GM12875 (cell line): ENCODE results near the gene TEDDM1.

ENCODE experiments used
- H3K4me3 ChIP-seq: one replicate; pipeline ENCODE4 v1.5.1; 2011; ENCODE audit warnings: low read depth, low read length, control low read depth
- TF ChIP-seq, protein P1 (sequence below): IDR thresholded peaks from 2 replicates; pipeline ENCODE4 v1.5.1; 2011; ENCODE audit warnings: low read depth, mild to moderate bottlenecking, control low read depth, inconsistent platforms, low read length, moderate library complexity, borderline replicate concordance; ENCODE audit not compliant: insufficient read depth

TEDDM1 gene

GRCh38 chr1:182368358-182368757 lies 32.1 kb downstream of the TEDDM1 start:
- TF ChIP-seq, protein P1, sequence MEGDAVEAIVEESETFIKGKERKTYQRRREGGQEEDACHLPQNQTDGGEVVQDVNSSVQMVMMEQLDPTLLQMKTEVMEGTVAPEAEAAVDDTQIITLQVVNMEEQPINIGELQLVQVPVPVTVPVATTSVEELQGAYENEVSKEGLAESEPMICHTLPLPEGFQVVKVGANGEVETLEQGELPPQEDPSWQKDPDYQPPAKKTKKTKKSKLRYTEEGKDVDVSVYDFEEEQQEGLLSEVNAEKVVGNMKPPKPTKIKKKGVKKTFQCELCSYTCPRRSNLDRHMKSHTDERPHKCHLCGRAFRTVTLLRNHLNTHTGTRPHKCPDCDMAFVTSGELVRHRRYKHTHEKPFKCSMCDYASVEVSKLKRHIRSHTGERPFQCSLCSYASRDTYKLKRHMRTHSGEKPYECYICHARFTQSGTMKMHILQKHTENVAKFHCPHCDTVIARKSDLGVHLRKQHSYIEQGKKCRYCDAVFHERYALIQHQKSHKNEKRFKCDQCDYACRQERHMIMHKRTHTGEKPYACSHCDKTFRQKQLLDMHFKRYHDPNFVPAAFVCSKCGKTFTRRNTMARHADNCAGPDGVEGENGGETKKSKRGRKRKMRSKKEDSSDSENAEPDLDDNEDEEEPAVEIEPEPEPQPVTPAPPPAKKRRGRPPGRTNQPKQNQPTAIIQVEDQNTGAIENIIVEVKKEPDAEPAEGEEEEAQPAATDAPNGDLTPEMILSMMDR, result no peak
- H3K4me3 ChIP-seq, result no peak overlapping the region

DNA sequence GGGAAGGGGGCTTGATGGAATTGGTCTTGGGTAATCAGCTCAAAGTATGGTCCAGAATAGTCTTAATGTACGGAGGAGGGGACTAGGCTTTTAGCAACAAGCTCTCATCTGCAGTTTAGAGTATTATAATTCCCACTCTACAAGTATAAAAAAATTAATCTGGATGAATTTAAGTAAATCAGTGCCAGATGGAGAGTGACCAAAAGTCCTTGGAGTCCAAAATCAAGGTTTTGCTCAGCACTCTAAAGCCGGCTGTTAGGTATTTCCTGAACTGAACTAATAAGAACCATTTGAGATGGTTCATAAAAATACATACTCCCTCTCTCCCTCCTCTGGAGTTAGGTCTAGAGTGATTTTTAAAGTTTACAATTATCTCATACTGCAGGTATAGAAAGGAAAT lies 32.5 kb downstream of the TEDDM1 start:
- H3K4me3 ChIP-seq, result no peak overlapping the region
- TF ChIP-seq, protein P1, result no peak

DNA sequence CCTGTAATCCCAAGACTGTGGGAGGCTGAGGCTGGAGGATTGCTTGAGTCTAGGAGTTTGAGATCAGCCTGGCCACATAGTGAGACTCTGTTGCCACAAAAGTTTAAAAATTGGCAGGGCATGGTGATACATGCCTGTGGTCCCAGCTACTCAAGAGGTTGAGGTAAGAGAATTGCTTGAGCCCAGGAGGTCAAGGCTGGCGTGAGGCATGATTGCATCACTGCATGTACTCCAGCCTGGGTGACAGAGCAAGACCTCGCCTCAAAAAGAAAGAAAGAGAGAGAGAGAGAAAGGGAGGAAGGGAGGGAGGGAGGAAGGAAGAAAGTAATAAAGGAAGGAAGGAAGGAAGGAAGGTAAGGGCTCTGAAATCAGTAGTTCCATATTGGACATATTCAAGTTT lies 33.9 kb downstream of the TEDDM1 start:
- TF ChIP-seq, protein P1, result no peak
- H3K4me3 ChIP-seq, result no peak overlapping the region

DNA sequence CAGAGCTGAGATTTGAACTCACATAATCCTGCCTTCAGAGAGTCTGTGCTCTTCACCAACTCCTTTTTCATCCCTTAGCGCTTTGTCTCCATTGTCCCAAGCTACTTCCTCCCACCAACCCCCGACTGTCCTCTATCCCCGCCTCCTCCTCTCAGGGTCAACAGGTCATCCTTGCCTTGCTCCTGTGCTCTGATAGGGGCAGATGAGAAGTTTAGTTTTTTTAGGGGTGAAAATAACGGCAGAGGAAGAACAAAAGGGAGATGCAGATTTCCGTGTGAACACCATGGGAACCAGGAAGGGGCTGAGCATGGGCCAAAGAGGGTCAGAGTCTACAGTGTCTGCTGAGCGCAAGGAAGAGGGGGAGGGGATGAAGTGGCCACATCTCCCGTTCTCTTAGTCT lies 40.8 kb downstream of the TEDDM1 start:
- TF ChIP-seq, protein P1, result no peak
- no peak overlapping the region for H3K4me3 ChIP-seq

DNA sequence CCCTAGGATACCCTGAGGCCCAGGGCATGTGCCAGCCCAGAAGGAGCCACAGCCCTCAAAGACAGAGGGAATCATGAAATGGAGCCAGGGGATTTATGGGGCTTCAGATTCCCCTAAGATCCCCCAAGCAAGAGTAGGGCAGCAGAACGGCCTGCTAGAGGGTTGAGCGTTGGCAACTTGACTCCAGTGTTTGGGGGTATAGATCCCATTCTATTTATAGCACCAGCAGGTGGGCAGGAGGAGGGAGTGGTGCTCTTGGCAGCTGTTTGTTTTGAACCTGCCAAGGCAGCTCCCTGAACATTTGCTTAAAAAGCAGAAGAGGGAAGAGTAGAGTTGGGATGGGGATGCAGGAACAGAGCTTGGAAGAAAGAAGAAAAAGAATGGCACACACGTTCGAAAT lies 42.6 kb downstream of the TEDDM1 start:
- no peak overlapping the region for H3K4me3 ChIP-seq
- TF ChIP-seq, protein P1, result no peak

DNA sequence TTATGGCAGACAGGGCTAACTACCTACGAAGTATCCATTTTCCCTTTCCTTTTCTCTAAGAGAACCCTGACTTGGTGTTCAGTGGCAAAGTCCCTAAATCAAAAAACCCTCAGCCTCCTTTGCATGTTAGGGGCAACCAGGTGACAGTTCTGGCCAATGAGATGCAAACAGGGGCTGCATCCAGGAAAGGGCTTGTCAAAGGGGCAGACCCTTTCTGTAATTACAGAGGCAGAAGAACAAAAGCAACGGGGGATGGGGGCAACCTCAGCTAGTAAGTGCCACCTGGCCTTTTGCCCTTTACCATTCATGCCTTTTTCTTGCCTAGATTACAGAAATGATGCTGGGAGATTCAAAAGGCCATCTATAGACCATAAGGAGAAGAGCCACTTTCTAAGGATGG lies 43.3 kb downstream of the TEDDM1 start:
- no peak overlapping the region for H3K4me3 ChIP-seq
- TF ChIP-seq, protein P1, result no peak

GRCh38 chr1:182355723-182356098 lies 44.8 kb downstream of the TEDDM1 start:
- no peak overlapping the region for H3K4me3 ChIP-seq
- TF ChIP-seq, protein P1, result no peak
